ENCODE data around the gene PPEF2.

PPEF2 gene

GRCh38 chr4:75895744-75896314 lies 6.4 kb downstream of the PPEF2 start:
- peak; percentile 46 for DNase-seq

GRCh38 chr4:75892508-75892907 lies 9.7 kb downstream of the PPEF2 start:
- no peak for DNase-seq

GRCh38 chr4:75891611-75892010 lies 10.6 kb downstream of the PPEF2 start:
- no peak for DNase-seq

- DNase-seq: no peak
Observed at GRCh38 chr4:75889537-75890199, 12.6 kb downstream of the PPEF2 start.

GRCh38 chr4:75886104-75886503 lies 16.1 kb downstream of the PPEF2 start:
- no peak for DNase-seq

- peak; percentile 54 for DNase-seq
Observed at GRCh38 chr4:75881476-75881875, 20.8 kb downstream of the PPEF2 start.

GRCh38 chr4:75880278-75880677 lies 22.0 kb downstream of the PPEF2 start:
- no peak for DNase-seq

GRCh38 chr4:75878246-75878756 lies 24.0 kb downstream of the PPEF2 start:
- no peak for DNase-seq

GRCh38 chr4:75876218-75876617 lies 26.0 kb downstream of the PPEF2 start:
- no peak for DNase-seq

GRCh38 chr4:75869100-75869499 lies 33.2 kb downstream of the PPEF2 start:
- DNase-seq: no peak

- no peak for DNase-seq
Observed at GRCh38 chr4:75867130-75867529, 35.1 kb downstream of the PPEF2 start.

GRCh38 chr4:75860606-75861005 lies 41.6 kb downstream of the PPEF2 start:
- no peak for DNase-seq

- no peak for DNase-seq
Observed at GRCh38 chr4:75858721-75859120, 43.5 kb downstream of the PPEF2 start.

GRCh38 chr4:75849461-75849860 lies 52.8 kb downstream of the PPEF2 start:
- peak; percentile 65 for DNase-seq

- peak; percentile 81 for DNase-seq
Observed at GRCh38 chr4:75848891-75849290, 53.4 kb downstream of the PPEF2 start.

- DNase-seq: peak; percentile 80
Observed at GRCh38 chr4:75848171-75848760, 54.0 kb downstream of the PPEF2 start.

GRCh38 chr4:75845992-75846391 lies 56.3 kb downstream of the PPEF2 start:
- no peak for DNase-seq

- no peak for DNase-seq
Observed at GRCh38 chr4:75844151-75844662, 58.0 kb downstream of the PPEF2 start.

- no peak for DNase-seq
Observed at GRCh38 chr4:75843596-75843995, 58.7 kb downstream of the PPEF2 start.

- no peak for DNase-seq
Observed at GRCh38 chr4:75841641-75842520, 60.4 kb downstream of the PPEF2 start.

GRCh38 chr4:75834772-75835154 lies 67.5 kb downstream of the PPEF2 start:
- DNase-seq: no peak

- no peak for DNase-seq
Observed at GRCh38 chr4:75834095-75834771, 68.0 kb downstream of the PPEF2 start.

Data from activated CD4-positive, alpha-beta T cell treated with anti-CD3 and anti-CD28 coated beads, Interleukin-10, Interleukin-2, amounts not matched to agents 100 ng/mL and 50 ng/mL, durations not matched to agents 16 hours and 8 hours (primary cell).